Endothelial cell (in vitro differentiated cells): ENCODE results near the gene EXO1. TPM values are rescaled to one million over a fixed set of nuclear protein-coding genes. Genes with fewer than 3 reads are reported as not detected.

Experiments
- DNase-seq: peaks from one replicate; pipeline ENCODE4 v3.0.0; 2021; ENCODE audit warnings: low spot score
- H3K27ac Mint-ChIP-seq: one replicate; pipeline ENCODE4 v1.8.0; 2021; ENCODE audit warnings: mixed read lengths, inconsistent platforms; ENCODE audit not compliant: unreplicated experiment
- H3K27me3 Mint-ChIP-seq: one replicate; pipeline ENCODE4 v1.8.0; 2021; ENCODE audit warnings: mild to moderate bottlenecking, moderate library complexity, mixed read lengths, inconsistent platforms; ENCODE audit not compliant: unreplicated experiment
- H3K36me3 Mint-ChIP-seq: one replicate; pipeline ENCODE4 v1.8.0; 2021; ENCODE audit warnings: mild to moderate bottlenecking, low read depth, mixed read lengths, inconsistent platforms; ENCODE audit not compliant: unreplicated experiment
- H3K4me1 Mint-ChIP-seq: one replicate; pipeline ENCODE4 v1.8.0; 2021; ENCODE audit warnings: mild to moderate bottlenecking, mixed read lengths, inconsistent platforms; ENCODE audit not compliant: unreplicated experiment
- H3K4me3 Mint-ChIP-seq: one replicate; pipeline ENCODE4 v1.8.0; 2021; ENCODE audit warnings: mild to moderate bottlenecking, mixed read lengths, inconsistent platforms; ENCODE audit not compliant: unreplicated experiment
- H3K9me3 Mint-ChIP-seq: one replicate; pipeline ENCODE4 v1.8.0; 2021; ENCODE audit warnings: mixed read lengths, inconsistent platforms; ENCODE audit not compliant: unreplicated experiment
- total RNA-seq: library from RNA; stranded (reverse); fragmentation: NEBNext Ultra II Directional; extraction: Animal tissue kit (Norgen Biotek cat#: 25700); gene quantifications from one replicate; pipeline ENCODE4 v1.2.1, GENCODE V29; 2021; ENCODE audit not compliant: unreplicated experiment
- TF ChIP-seq, protein P1 (sequence below): fragments of 200-600 bp; sonication (generic); IDR thresholded peaks from one replicate; pipeline ENCODE4 v1.5.0; 2021; ENCODE audit warnings: antibody characterized with exemption; ENCODE audit not compliant: unreplicated experiment

Gene EXO1
- total RNA-seq, 1 donor from 2014 or later = 6.5 TPM

- H3K36me3 Mint-ChIP-seq = no peaks in the 10 kb centered on the region
- no peaks in the 10 kb centered on the region for H3K27me3 Mint-ChIP-seq
- no peak overlapping the region for H3K4me3 Mint-ChIP-seq
- H3K4me1 Mint-ChIP-seq = no peaks in the 10 kb centered on the region
- TF ChIP-seq, protein P1, sequence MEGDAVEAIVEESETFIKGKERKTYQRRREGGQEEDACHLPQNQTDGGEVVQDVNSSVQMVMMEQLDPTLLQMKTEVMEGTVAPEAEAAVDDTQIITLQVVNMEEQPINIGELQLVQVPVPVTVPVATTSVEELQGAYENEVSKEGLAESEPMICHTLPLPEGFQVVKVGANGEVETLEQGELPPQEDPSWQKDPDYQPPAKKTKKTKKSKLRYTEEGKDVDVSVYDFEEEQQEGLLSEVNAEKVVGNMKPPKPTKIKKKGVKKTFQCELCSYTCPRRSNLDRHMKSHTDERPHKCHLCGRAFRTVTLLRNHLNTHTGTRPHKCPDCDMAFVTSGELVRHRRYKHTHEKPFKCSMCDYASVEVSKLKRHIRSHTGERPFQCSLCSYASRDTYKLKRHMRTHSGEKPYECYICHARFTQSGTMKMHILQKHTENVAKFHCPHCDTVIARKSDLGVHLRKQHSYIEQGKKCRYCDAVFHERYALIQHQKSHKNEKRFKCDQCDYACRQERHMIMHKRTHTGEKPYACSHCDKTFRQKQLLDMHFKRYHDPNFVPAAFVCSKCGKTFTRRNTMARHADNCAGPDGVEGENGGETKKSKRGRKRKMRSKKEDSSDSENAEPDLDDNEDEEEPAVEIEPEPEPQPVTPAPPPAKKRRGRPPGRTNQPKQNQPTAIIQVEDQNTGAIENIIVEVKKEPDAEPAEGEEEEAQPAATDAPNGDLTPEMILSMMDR = no peak
- no peaks in the 10 kb centered on the region for H3K9me3 Mint-ChIP-seq
- no peak overlapping the region for H3K27ac Mint-ChIP-seq
- DNase-seq = no peak
These were observed 33.4 kb downstream of the EXO1 start for GRCh38 chr1:241881440-241881839.

- Mint-ChIP-seq H3K27ac (no peak overlapping the region), H3K27me3 (no peaks in the 10 kb centered on the region), H3K9me3 (no peaks in the 10 kb centered on the region), H3K4me3 (no peak overlapping the region), H3K36me3 (no peaks in the 10 kb centered on the region), H3K4me1 (no peaks in the 10 kb centered on the region)
- TF ChIP-seq, protein P1 = no peak
- DNase-seq = no peak
These were observed 35.2 kb downstream of the EXO1 start for GRCh38 chr1:241883159-241883558.

- Mint-ChIP-seq H3K4me3 (no peak overlapping the region), H3K27ac (no peak overlapping the region), H3K9me3 (no peaks in the 10 kb centered on the region), H3K4me1 (no peaks in the 10 kb centered on the region), H3K27me3 (no peaks in the 10 kb centered on the region), H3K36me3 (no peaks in the 10 kb centered on the region)
- no peak for DNase-seq
- TF ChIP-seq, protein P1 = no peak
These were observed 40.2 kb downstream of the EXO1 start for GRCh38 chr1:241888232-241888631.

GRCh38 chr1:241891296-241891695 is 43.3 kb downstream of the EXO1 start:
- DNase-seq = no peak
- Mint-ChIP-seq H3K4me1 (no peaks in the 10 kb centered on the region), H3K4me3 (no peak overlapping the region), H3K27ac (no peak overlapping the region), H3K36me3 (no peaks in the 10 kb centered on the region), H3K9me3 (no peaks in the 10 kb centered on the region), H3K27me3 (no peaks in the 10 kb centered on the region)
- TF ChIP-seq, protein P1 = no peak

DNA sequence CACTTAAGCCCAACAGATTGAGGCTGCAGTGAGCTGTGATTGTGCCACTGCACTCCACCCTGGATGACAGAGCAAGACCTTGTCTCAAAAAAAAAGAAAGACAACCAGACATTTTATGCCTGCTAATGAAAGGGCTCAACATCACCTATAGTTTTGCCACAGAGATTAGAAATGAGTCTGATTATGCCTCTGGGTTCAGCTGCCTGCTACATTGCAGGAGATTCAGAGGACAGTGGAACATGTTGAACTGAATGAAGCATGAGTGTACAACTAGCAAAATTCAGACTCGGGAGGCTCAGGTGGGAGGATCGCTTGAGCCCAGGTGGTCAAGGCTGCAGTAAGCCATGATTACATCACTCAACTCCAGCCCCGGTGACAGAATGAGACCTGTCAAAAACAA is 46.0 kb downstream of the EXO1 start:
- no peak overlapping the region for H3K4me3 Mint-ChIP-seq
- H3K27me3 Mint-ChIP-seq = no peaks in the 10 kb centered on the region
- no peaks in the 10 kb centered on the region for H3K36me3 Mint-ChIP-seq
- H3K9me3 Mint-ChIP-seq = no peaks in the 10 kb centered on the region
- H3K4me1 Mint-ChIP-seq = no peaks in the 10 kb centered on the region
- TF ChIP-seq, protein P1 = no peak
- no peak overlapping the region for H3K27ac Mint-ChIP-seq
- DNase-seq = no peak
